GM12878 (cell line): ENCODE measurements around the gene TRPC4. TPM values are rescaled to one million over a fixed set of nuclear protein-coding genes. Genes with fewer than 3 reads are reported as not detected.
A peak's percentile ranks its signal among the peaks of the same experiment; 100 is the strongest.

Source experiments
- ATAC-seq: fragments of 200-7000 bp; cut with Tn5 transposase; 3 replicates; pipeline ENCODE4 v1.9.1; 2020; ENCODE audit warnings: mild to moderate bottlenecking, moderate library complexity
- BruUV-seq: library from RNA; stranded (reverse); fragments of 400-500 nt; replicated peaks from 2 replicates; lab custom pipeline; 2021; lab: Mats Ljungman, UMichigan
- CTCF ChIA-PET: fragments of 300-600 bp; sonication (Branson Sonifier 250); formaldehyde crosslinking; extraction: SDS; loops from one replicate; lab custom pipeline; 2021; ENCODE audit warnings: inconsistent platforms; lab: Yijun Ruan, JAX
- POLR2A ChIA-PET: fragments of 350-600 bp; formaldehyde crosslinking; extraction: SDS; loops from one replicate; lab custom pipeline; 2021; ENCODE audit warnings: inconsistent platforms; lab: Charles Lee
- RAD21 ChIA-PET: fragments of 300-600 bp; sonication (Branson Sonifier 250); formaldehyde crosslinking; loops from one replicate; lab custom pipeline; 2023; ENCODE audit warnings: antibody characterized with exemption; ENCODE audit not compliant: unreplicated experiment; lab: Charles Lee
- SMC1A ChIA-PET: fragments of 300-600 bp; sonication (Branson Sonifier 250); formaldehyde crosslinking; loops from one replicate; lab custom pipeline; 2023; ENCODE audit not compliant: unreplicated experiment, uncharacterized antibody; lab: Charles Lee
- DNase-seq: peaks from one replicate; pipeline ENCODE4 v3.0.0-alpha.2; 2011; ENCODE audit warnings: low read depth, low spot score
- FAIRE-seq: peaks from 3 replicates; lab custom pipeline; 2011; peaks lifted over from hg19 to GRCh38; lab: Jason Lieb, UNC
- H2AFZ ChIP-seq: 2 replicates; pipeline ENCODE4 v1.6.0; 2011; ENCODE audit warnings: low read depth, low read length, control low read depth; ENCODE audit not compliant: control insufficient read depth
- H3K27ac ChIP-seq: 2 replicates; pipeline ENCODE4 v1.5.1; 2011; ENCODE audit warnings: control low read depth; ENCODE audit not compliant: control insufficient read depth, insufficient read depth
- H3K27me3 ChIP-seq, 2 experiments: replicated peaks in 1 of 2; 2 replicates each; pipeline versions ENCODE4 v1.6.0 to v1.6.1; 2011; ENCODE audit warnings: low read length in 1 of 2; ENCODE audit not compliant: control insufficient read depth in 2 of 2, insufficient read depth in 2 of 2
- H3K36me3 ChIP-seq, 2 experiments: 2 replicates each; pipeline ENCODE4 v1.5.1; 2011; ENCODE audit warnings: low read length in 1 of 2; ENCODE audit not compliant: control insufficient read depth in 2 of 2, insufficient read depth in 2 of 2
- H3K4me1 ChIP-seq: 2 replicates; pipeline ENCODE4 v1.6.1; 2011; ENCODE audit warnings: mild to moderate bottlenecking, low read length, moderate library complexity, mixed read lengths; ENCODE audit not compliant: control insufficient read depth, insufficient read depth
- H3K4me2 ChIP-seq: 2 replicates; pipeline ENCODE4 v1.6.0; 2011; ENCODE audit warnings: control low read depth; ENCODE audit not compliant: control insufficient read depth, insufficient read depth
- H3K4me3 ChIP-seq: fragments of 200-600 bp; sonication (generic); 2 replicates; pipeline ENCODE4 v1.5.1; 2016
- H3K79me2 ChIP-seq: 2 replicates; pipeline ENCODE4 v1.6.0; 2011; ENCODE audit warnings: low read length; ENCODE audit not compliant: control insufficient read depth, insufficient read depth
- H3K9ac ChIP-seq: 2 replicates; pipeline ENCODE4 v1.8.0; 2011; ENCODE audit warnings: low read length, control low read depth, mixed read lengths; ENCODE audit not compliant: control insufficient read depth, insufficient read depth
- H3K9me3 ChIP-seq: replicated peaks from 3 replicates; pipeline ENCODE4 v1.5.1; 2011; ENCODE audit warnings: mild to moderate bottlenecking, low read length; ENCODE audit not compliant: control insufficient read depth, insufficient read depth
- H4K20me1 ChIP-seq: 2 replicates; pipeline ENCODE4 v1.6.0; 2011; ENCODE audit not compliant: control insufficient read depth, insufficient read depth
- BRCA1 ChIP-seq: IDR thresholded peaks from 2 replicates; pipeline ENCODE4 v1.6.1; 2011; ENCODE audit warnings: low read depth, low read length, improper control_type of control experiment
- EED ChIP-seq: sonication (generic); IDR thresholded peaks from 2 replicates; pipeline ENCODE4 v1.6.1; 2016; ENCODE audit warnings: antibody characterized with exemption, low read depth
- ETV6 ChIP-seq, 2 experiments: fragments of 450-650 bp in 1 of 2; IDR thresholded peaks in 1 of 2; conservative IDR thresholded peaks in 1 of 2; 2 replicates each; pipeline ENCODE4 v1.6.1; 2014; ENCODE audit warnings: antibody characterized with exemption in 1 of 2, borderline replicate concordance in 1 of 2, low read depth in 1 of 2, mild to moderate bottlenecking in 1 of 2, moderate library complexity in 1 of 2
- EZH2 ChIP-seq: IDR thresholded peaks from 2 replicates; pipeline ENCODE4 v1.6.1; 2012; ENCODE audit warnings: low read depth, mild to moderate bottlenecking, control low read depth, inconsistent platforms, low read length, borderline replicate concordance; ENCODE audit not compliant: control insufficient read depth
- HDAC6 ChIP-seq: fragments of 200-600 bp; sonication (generic); IDR thresholded peaks from one replicate; pipeline ENCODE4 v1.8.0; 2017; ENCODE audit warnings: antibody characterized with exemption; ENCODE audit not compliant: unreplicated experiment
- POLR2A ChIP-seq: IDR thresholded peaks from 2 replicates; pipeline ENCODE4 v1.6.1; 2011; ENCODE audit warnings: low read depth, mild to moderate bottlenecking, low read length
- REST ChIP-seq: IDR thresholded peaks from 2 replicates; pipeline ENCODE4 v1.6.1; 2012; ENCODE audit warnings: mild to moderate bottlenecking, low read depth, low read length
- RFX5 ChIP-seq: IDR thresholded peaks from 2 replicates; pipeline ENCODE4 v1.6.1; 2011; ENCODE audit warnings: low read depth, low read length, improper control_type of control experiment
- TCF3 ChIP-seq: IDR thresholded peaks from 2 replicates; pipeline ENCODE4 v1.6.1; 2012; ENCODE audit warnings: low read depth, mild to moderate bottlenecking, low read length, borderline replicate concordance; ENCODE audit not compliant: insufficient read depth
- ZNF24 ChIP-seq: fragments of 450-650 bp; IDR thresholded peaks from 2 replicates; pipeline ENCODE4 v1.6.1; 2017; ENCODE audit warnings: antibody characterized with exemption, mild to moderate bottlenecking
- ZNF274 ChIP-seq: IDR thresholded peaks from one replicate; pipeline ENCODE4 v1.8.0; 2011; ENCODE audit not compliant: insufficient read length, insufficient read depth
- ZNF622 ChIP-seq: fragments of 450-650 bp; IDR thresholded peaks from 2 replicates; pipeline ENCODE4 v1.6.1; 2017; ENCODE audit warnings: mild to moderate bottlenecking, inconsistent platforms
- ZZZ3 ChIP-seq: IDR thresholded peaks from 2 replicates; pipeline ENCODE4 v1.6.1; 2011; ENCODE audit warnings: low read depth; ENCODE audit not compliant: control insufficient read depth, insufficient read length
- WGBS: methylation state at CpG from one replicate; pipeline ENCODE4 v1.1.6; 2016; ENCODE audit warnings: low lambda C conversion rate; ENCODE audit not compliant: insufficient replicate concordance, insufficient coverage; ENCODE audit errors: missing lambda C conversion rate; 5-methylcytosine and 5-hydroxymethylcytosine counted together
- in situ Hi-C: fragments of 300-500 bp; cut with MboI; formaldehyde crosslinking; loops from 9 replicates; pipeline ENCODE4 v1.14.3; 2018; ENCODE audit warnings: mixed read lengths
- intact Hi-C: fragments of 100-400 bp; cut with micrococcal nuclease; formaldehyde crosslinking; loops from one replicate; pipeline ENCODE4 v1.14.2; 2022; ENCODE audit not compliant: unreplicated experiment
- polyA plus RNA-seq, 11 experiments: library from polyadenylated mRNA; depleted of rRNA in 4 of 11; unstranded in 6 of 11; stranded (reverse) in 5 of 11; fragments of >200 nt; fragmentation: Nextera tagmentation in 4 of 11; fragmentation: Illumina TruSeq in 1 of 11; extraction: Ambion mirVana in 4 of 11; extraction: Trizol in 1 of 11; gene quantifications; 1 replicate in 1 of 11; 2 replicates in 10 of 11; pipeline versions ENCODE4 v1.2.1 to v1.2.3, GENCODE V29; 2011 to 2016; ENCODE audit warnings: inconsistent platforms in 2 of 11, missing spikeins in 2 of 11, low read depth in 1 of 11
- total RNA-seq, 4 experiments: library from RNA; depleted of rRNA in 3 of 4; stranded (reverse); fragments of >200 nt in 3 of 4; fragmentation: Illumina TruSeq in 1 of 4; extraction: Trizol in 1 of 4; gene quantifications; 2 replicates each; pipeline versions ENCODE4 v1.2.1 to v1.2.3, GENCODE V29; 2013 to 2021

Gene TRPC4
- total and polyA plus RNA-seq, 10 of the 15 experiments (the other 5 are each of a cell fraction or from before 2014, with no cell fraction given) = not detected

GRCh38 chr13:37878921-37879320 is 9.3 kb upstream of the TRPC4 start:
- no peak overlapping the region for H3K4me2 ChIP-seq
- H3K79me2 ChIP-seq = no peaks in the 10 kb centered on the region
- no peaks in the 10 kb centered on the region for H4K20me1 ChIP-seq
- intact Hi-C loops (no loop called here), in situ Hi-C loops (no loop called here)
- RAD21 ChIA-PET = no interaction called here
- no peaks in the 10 kb centered on the region for H3K4me1 ChIP-seq
- no peaks in the 10 kb centered on the region for H3K27me3 ChIP-seq
- H3K36me3 ChIP-seq = no peaks in the 10 kb centered on the region
- H3K27ac ChIP-seq = no peak overlapping the region
- H2AFZ ChIP-seq = no peak overlapping the region
- CTCF ChIA-PET = no interaction called here
- FAIRE-seq (no peak), ATAC-seq (no peak; the same call in 2 of the 3 replicates), DNase-seq (no peak)
- BruUV-seq = no TSS peak
- TF ChIP-seq RFX5 (peak; percentile 80), ETV6 (conservative IDR thresholded peaks at IDR 0.05 in 1 of 2, IDR thresholded peaks at IDR 0.05 in 1 of 2; ENCODE audit: borderline replicate concordance in 1 of 2, low read depth in 1 of 2) (no peak)
- WGBS = 0% methylated on average over 3 of the region's 3 CpGs
- H3K9ac ChIP-seq = no peak overlapping the region
- no peak overlapping the region for H3K4me3 ChIP-seq
- POLR2A ChIA-PET = no interaction called here
- H3K9me3 ChIP-seq = no peaks in the 10 kb centered on the region
- SMC1A ChIA-PET = no interaction called here

GRCh38 chr13:37878496-37878895 is 8.9 kb upstream of the TRPC4 start:
- WGBS = 50% methylated on average over 1 of the region's 1 CpG
- Histone ChIP-seq H3K4me3 (no peak overlapping the region), H3K4me1 (no peaks in the 10 kb centered on the region), H3K9ac (no peak overlapping the region), H3K79me2 (no peaks in the 10 kb centered on the region), H3K27ac (no peak overlapping the region), H4K20me1 (no peaks in the 10 kb centered on the region), H2AFZ (no peak overlapping the region), H3K9me3 (no peaks in the 10 kb centered on the region), H3K36me3 (no peaks in the 10 kb centered on the region), H3K4me2 (no peak overlapping the region), H3K27me3 (no peaks in the 10 kb centered on the region)
- SMC1A ChIA-PET = no interaction called here
- intact Hi-C loops = no loop called here
- DNase-seq (no peak), ATAC-seq (no peak), FAIRE-seq (no peak)
- RAD21 ChIA-PET = no interaction called here
- in situ Hi-C loops = no loop called here
- no TSS peak for BruUV-seq
- CTCF ChIA-PET = no interaction called here
- POLR2A ChIA-PET = no interaction called here
- TF ChIP-seq ZNF274 = no peak
- no peak for TF ChIP-seq HDAC6
- TF ChIP-seq ZZZ3 = no peak
- TF ChIP-seq REST = no peak
- no peak for TF ChIP-seq TCF3
- TF ChIP-seq EED = no peak
- no peak for TF ChIP-seq ZNF622
- TF ChIP-seq POLR2A = no peak
- TF ChIP-seq EZH2 = no peak
- no peak for TF ChIP-seq BRCA1
- TF ChIP-seq ZNF24 = no peak
